NCI-H524 treated with DMSO at 0.1 percent for 48 hours (cell line): ENCODE measurements around the gene RASSF7.

ENCODE experiments used
- DNase-seq: peaks from one replicate; lab custom pipeline; 2025; lab: John Stamatoyannopoulos, UW

Gene RASSF7

GRCh38 chr11:532986-533585 is 27.7 kb upstream of the RASSF7 start:
- DNase-seq, result no peak

- no peak for DNase-seq
Observed at GRCh38 chr11:533586-534395, 27.0 kb upstream of the RASSF7 start.

- no peak for DNase-seq
Observed at GRCh38 chr11:534396-535209, 26.2 kb upstream of the RASSF7 start.

GRCh38 chr11:535210-535518 is 25.6 kb upstream of the RASSF7 start:
- DNase-seq, result no peak

GRCh38 chr11:535519-536454 is 25.0 kb upstream of the RASSF7 start, which contains the start of gene HRAS:
Gene HRAS (minus strand): TSS chr11:535576.
- DNase-seq, result no peak

- peak; percentile 33 for DNase-seq
Observed at GRCh38 chr11:536841-537621, 23.7 kb upstream of the RASSF7 start, which contains the start of gene LRRC56. Gene LRRC56 (plus strand): TSS chr11:537527. CDS start chr11:540685, 3,158 bp downstream.

- DNase-seq, result no peak
Observed at GRCh38 chr11:537622-538430, 22.9 kb upstream of the RASSF7 start.

- DNase-seq, result no peak
Observed at GRCh38 chr11:538431-539051, 22.2 kb upstream of the RASSF7 start.

GRCh38 chr11:539971-540481 is 20.7 kb upstream of the RASSF7 start:
- no peak for DNase-seq

- no peak for DNase-seq
Observed at GRCh38 chr11:540583-541432, 20.0 kb upstream of the RASSF7 start.

GRCh38 chr11:541433-541885 is 19.3 kb upstream of the RASSF7 start:
- DNase-seq, result no peak

- no peak for DNase-seq
Observed at GRCh38 chr11:544817-545166, 16.0 kb upstream of the RASSF7 start.

GRCh38 chr11:545171-545570 is 15.6 kb upstream of the RASSF7 start:
- DNase-seq, result no peak

GRCh38 chr11:548700-549603 is 11.8 kb upstream of the RASSF7 start:
- DNase-seq, result no peak

GRCh38 chr11:550021-550745 is 10.6 kb upstream of the RASSF7 start:
- DNase-seq, result no peak

- DNase-seq, result no peak
Observed at GRCh38 chr11:550746-551085, 10.1 kb upstream of the RASSF7 start.

GRCh38 chr11:551131-551530 is 9.6 kb upstream of the RASSF7 start:
- DNase-seq, result no peak
